ENCODE data around the gene PRICKLE2. TPM values are rescaled to one million over a fixed set of nuclear protein-coding genes. Genes with fewer than 3 reads are reported as not detected.

Gene PRICKLE2
- total and polyA plus RNA-seq, 2 experiments from 2014 or later: 1.1 to 12.5 TPM

DNA sequence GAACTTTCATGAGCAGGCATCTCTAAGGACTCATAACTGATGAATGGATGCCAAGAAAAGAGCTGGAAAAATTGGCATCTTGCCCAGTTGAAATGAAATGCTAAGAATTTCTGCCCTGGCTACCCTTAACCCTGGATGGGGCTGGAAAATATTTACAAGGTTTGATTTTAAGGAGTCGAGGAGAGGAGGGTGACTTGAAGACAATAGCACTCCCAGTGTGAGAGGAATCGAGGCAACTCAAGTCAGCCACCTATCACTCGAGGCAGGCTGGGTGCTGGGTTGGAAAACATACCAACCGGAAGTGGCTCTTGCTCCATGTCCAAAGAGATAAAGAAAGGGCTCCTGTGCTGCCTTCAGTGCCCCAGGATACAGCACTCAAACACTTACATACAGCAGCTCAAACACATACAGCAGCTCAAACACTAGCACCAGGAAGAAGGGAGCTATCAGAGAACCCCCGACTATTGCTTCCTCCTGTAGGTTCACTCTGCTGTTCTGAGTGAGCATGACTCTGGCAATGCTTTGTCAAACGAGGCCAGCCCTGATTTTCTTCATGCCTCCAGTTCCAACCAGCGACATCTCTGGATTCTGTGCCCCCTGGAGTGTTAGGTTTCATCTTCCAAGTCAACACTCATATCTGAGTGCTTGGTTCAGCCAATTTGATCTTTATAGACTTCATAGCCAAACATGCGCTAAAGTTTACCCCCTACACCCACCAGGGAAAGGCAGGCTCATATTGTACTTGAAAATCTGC lies 4.9 kb downstream of the PRICKLE2 start (continued):
- TF ChIP-seq, protein P1, sequence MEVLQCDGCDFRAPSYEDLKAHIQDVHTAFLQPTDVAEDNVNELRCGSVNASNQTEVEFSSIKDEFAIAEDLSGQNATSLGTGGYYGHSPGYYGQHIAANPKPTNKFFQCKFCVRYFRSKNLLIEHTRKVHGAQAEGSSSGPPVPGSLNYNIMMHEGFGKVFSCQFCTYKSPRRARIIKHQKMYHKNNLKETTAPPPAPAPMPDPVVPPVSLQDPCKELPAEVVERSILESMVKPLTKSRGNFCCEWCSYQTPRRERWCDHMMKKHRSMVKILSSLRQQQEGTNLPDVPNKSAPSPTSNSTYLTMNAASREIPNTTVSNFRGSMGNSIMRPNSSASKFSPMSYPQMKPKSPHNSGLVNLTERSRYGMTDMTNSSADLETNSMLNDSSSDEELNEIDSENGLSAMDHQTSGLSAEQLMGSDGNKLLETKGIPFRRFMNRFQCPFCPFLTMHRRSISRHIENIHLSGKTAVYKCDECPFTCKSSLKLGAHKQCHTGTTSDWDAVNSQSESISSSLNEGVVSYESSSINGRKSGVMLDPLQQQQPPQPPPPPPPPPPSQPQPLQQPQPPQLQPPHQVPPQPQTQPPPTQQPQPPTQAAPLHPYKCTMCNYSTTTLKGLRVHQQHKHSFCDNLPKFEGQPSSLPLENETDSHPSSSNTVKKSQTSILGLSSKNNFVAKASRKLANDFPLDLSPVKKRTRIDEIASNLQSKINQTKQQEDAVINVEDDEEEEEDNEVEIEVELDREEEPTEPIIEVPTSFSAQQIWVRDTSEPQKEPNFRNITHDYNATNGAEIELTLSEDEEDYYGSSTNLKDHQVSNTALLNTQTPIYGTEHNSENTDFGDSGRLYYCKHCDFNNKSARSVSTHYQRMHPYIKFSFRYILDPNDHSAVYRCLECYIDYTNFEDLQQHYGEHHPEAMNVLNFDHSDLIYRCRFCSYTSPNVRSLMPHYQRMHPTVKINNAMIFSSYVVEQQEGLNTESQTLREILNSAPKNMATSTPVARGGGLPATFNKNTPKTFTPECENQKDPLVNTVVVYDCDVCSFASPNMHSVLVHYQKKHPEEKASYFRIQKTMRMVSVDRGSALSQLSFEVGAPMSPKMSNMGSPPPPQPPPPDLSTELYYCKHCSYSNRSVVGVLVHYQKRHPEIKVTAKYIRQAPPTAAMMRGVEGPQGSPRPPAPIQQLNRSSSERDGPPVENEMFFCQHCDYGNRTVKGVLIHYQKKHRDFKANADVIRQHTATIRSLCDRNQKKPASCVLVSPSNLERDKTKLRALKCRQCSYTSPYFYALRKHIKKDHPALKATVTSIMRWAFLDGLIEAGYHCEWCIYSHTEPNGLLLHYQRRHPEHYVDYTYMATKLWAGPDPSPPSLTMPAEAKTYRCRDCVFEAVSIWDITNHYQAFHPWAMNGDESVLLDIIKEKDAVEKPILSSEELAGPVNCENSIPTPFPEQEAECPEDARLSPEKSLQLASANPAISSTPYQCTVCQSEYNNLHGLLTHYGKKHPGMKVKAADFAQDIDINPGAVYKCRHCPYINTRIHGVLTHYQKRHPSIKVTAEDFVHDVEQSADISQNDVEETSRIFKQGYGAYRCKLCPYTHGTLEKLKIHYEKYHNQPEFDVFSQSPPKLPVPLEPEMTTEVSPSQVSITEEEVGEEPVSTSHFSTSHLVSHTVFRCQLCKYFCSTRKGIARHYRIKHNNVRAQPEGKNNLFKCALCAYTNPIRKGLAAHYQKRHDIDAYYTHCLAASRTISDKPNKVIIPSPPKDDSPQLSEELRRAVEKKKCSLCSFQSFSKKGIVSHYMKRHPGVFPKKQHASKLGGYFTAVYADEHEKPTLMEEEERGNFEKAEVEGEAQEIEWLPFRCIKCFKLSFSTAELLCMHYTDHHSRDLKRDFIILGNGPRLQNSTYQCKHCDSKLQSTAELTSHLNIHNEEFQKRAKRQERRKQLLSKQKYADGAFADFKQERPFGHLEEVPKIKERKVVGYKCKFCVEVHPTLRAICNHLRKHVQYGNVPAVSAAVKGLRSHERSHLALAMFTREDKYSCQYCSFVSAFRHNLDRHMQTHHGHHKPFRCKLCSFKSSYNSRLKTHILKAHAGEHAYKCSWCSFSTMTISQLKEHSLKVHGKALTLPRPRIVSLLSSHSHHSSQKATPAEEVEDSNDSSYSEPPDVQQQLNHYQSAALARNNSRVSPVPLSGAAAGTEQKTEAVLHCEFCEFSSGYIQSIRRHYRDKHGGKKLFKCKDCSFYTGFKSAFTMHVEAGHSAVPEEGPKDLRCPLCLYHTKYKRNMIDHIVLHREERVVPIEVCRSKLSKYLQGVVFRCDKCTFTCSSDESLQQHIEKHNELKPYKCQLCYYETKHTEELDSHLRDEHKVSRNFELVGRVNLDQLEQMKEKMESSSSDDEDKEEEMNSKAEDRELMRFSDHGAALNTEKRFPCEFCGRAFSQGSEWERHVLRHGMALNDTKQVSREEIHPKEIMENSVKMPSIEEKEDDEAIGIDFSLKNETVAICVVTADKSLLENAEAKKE (CRISPR knock-in tag; IDR thresholded peaks at IDR 0.05): no peak
- TF ChIP-seq EZH2phosphoT487 (IDR thresholded peaks at IDR 0.05; ENCODE audit: unreplicated experiment) (no peak), CREB1 (CRISPR knock-in tag; IDR thresholded peaks at IDR 0.05; ENCODE audit: low read depth) (no peak), ZNF331 (CRISPR knock-in tag; IDR thresholded peaks at IDR 0.05; ENCODE audit: low read depth) (no peak)
- TF ChIP-seq, protein P2, sequence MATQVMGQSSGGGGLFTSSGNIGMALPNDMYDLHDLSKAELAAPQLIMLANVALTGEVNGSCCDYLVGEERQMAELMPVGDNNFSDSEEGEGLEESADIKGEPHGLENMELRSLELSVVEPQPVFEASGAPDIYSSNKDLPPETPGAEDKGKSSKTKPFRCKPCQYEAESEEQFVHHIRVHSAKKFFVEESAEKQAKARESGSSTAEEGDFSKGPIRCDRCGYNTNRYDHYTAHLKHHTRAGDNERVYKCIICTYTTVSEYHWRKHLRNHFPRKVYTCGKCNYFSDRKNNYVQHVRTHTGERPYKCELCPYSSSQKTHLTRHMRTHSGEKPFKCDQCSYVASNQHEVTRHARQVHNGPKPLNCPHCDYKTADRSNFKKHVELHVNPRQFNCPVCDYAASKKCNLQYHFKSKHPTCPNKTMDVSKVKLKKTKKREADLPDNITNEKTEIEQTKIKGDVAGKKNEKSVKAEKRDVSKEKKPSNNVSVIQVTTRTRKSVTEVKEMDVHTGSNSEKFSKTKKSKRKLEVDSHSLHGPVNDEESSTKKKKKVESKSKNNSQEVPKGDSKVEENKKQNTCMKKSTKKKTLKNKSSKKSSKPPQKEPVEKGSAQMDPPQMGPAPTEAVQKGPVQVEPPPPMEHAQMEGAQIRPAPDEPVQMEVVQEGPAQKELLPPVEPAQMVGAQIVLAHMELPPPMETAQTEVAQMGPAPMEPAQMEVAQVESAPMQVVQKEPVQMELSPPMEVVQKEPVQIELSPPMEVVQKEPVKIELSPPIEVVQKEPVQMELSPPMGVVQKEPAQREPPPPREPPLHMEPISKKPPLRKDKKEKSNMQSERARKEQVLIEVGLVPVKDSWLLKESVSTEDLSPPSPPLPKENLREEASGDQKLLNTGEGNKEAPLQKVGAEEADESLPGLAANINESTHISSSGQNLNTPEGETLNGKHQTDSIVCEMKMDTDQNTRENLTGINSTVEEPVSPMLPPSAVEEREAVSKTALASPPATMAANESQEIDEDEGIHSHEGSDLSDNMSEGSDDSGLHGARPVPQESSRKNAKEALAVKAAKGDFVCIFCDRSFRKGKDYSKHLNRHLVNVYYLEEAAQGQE (IDR thresholded peaks at IDR 0.05; ENCODE audit: unreplicated experiment): no peak
- TF ChIP-seq, protein P3, sequence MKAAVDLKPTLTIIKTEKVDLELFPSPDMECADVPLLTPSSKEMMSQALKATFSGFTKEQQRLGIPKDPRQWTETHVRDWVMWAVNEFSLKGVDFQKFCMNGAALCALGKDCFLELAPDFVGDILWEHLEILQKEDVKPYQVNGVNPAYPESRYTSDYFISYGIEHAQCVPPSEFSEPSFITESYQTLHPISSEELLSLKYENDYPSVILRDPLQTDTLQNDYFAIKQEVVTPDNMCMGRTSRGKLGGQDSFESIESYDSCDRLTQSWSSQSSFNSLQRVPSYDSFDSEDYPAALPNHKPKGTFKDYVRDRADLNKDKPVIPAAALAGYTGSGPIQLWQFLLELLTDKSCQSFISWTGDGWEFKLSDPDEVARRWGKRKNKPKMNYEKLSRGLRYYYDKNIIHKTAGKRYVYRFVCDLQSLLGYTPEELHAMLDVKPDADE (IDR thresholded peaks at IDR 0.05): no peak

Data from GM23338 (cell line).